HG03460 (cell line): ENCODE data around the gene IRGC.
"Not testable (repeated sequence)": the region's sequence is repeated elsewhere in the genome, so short reads cannot be mapped to it uniquely, and the experiment has no call there.

Experiments used
- ATAC-seq: cut with Tn5 transposase; IDR thresholded peaks from one replicate; pipeline ENCODE4 v1.9.1; 2021; ENCODE audit not compliant: unreplicated experiment

Gene IRGC

DNA sequence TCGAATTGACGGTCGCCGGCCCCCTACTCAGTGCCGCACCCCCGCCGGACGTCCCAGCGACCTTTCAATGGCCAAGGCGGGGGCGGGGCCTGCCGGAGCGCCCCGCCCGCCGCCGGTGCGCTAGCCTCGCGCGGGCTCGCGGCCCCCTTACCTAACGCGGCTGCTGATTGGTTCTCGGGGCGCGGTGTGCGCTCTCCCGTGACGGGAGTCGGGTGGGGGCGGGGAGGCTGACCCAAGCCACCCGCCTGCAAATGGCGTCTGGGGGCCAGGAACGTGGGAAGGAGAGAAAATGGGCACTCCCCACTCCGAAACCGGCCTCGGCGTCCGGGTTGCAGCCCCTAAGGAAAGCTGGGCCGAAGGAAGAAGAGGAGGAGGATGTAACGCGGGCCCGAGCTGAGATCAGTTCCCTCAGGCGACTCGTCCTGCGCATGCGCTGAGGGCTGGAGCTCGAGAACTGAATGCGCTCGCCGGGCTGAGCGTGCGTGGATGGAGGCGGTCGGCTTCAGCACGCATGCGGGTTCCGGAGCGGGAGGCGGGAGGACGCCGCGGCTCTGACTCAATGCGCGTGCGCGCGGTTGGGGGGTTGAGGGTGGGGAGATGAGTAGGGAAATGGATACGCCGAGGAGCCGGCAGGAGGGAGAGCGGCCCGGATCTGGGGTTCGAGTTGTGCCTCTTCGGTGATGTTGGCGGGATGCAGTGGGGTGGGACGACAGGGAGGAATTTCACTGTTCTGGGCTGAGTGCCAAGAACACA lies 38.8 kb downstream of the IRGC start, which contains the start of gene SMG9:
TSS of gene SMG9 (minus strand) at position 460 of the 753 bp plus-strand sequence. CDS start 4,221 bp downstream, outside the sequence.
- ATAC-seq = peak; percentile 61

- ATAC-seq = no peak
These were observed 39.5 kb downstream of the IRGC start for GRCh38 chr19:43755256-43755801.

- no peak for ATAC-seq
These were observed 43.6 kb downstream of the IRGC start for GRCh38 chr19:43759515-43759914.

DNA sequence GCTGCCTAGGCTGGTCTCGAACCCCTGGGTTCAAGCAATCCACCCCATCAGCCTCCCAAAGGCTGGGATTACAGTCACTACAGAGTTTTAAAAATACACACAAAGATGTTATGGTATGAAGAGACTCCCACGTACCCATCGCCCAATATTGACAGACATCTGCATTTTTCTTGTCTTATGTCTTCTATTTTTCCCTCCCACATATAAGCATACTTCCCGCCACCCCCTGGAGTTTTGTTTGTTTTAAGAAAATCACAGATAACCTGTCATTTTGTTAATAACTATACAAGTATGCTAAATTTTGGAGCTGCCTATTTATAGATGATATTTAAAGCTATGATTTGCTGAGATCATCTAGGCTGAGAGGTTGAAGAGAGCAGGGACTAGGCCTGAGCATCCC lies 45.1 kb downstream of the IRGC start:
- no peak for ATAC-seq

- no peak for ATAC-seq
These were observed 46.9 kb downstream of the IRGC start for GRCh38 chr19:43762814-43763213.

DNA sequence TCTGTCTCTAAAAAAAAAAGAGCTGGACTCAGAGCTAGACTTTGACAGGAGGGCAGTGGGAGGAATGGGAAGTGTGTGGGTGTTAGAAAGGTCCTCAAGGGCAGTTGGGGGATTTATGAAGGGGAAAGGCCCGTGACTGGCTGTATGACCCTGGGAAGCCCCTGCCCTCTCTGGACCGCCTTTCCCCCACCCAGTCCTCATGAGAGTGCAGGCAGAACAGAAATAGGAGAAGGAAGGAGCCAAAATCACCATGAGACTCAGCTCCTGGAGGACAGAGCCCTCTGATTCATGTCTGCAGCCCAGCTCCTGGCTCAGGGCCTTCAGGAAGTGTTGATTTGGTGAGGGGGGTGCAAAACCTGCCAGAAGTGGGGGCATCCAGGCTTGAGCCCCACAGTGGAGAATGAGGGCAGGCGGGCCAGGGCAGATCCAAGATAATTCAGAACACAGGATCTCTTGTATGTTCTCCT lies 47.6 kb downstream of the IRGC start:
- no peak for ATAC-seq

GRCh38 chr19:43764684-43765083 lies 48.8 kb downstream of the IRGC start:
- ATAC-seq = not testable (repeated sequence)

- peak; percentile 66 for ATAC-seq
These were observed 49.4 kb downstream of the IRGC start for GRCh38 chr19:43765109-43765876.

GRCh38 chr19:43766755-43767043 lies 50.8 kb downstream of the IRGC start:
- ATAC-seq = no peak

DNA sequence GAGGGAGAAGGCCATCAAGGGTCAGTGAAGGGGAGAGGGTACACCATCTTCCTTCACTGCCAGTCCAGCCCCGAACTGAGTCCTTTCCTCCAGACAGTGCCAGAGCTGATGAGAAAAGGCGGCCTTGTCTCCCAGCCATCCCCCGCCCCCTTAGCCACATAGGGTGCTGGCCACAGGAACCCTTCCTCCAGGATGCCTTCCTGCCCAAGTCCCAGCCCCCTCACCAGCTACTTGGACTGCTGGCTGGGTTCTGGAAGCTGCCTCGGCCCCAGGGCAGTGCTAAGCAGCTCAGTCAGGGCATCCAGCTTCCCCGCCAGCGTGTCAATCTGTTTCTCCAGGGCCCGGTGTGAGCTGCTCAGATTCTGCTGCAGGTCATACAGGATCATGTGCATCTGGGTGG lies 51.4 kb downstream of the IRGC start:
- ATAC-seq = no peak

GRCh38 chr19:43767818-43768217 lies 51.9 kb downstream of the IRGC start:
- ATAC-seq = no peak

GRCh38 chr19:43768273-43769050 lies 52.6 kb downstream of the IRGC start:
- ATAC-seq = no peak

DNA sequence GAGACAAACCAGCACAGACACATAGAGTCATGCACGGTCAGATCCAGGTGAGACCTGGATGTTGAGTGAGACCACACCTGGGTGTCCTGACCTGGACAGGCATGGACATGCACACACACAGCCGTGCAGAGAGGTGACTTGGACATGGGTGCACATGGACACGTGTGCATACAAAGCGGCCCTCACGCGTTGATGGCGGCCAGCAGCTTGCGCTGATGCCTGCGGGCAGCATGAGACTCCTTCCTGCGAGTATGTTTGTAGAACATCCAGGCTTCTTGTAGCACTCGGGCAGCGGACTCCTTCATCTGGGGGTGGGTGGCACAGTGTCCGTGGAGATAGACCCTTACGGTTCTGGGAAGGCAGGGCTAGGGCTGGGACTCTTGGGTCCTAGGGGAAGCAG lies 53.4 kb downstream of the IRGC start:
- no peak for ATAC-seq
